Tibial nerve (tissue), 4 donors: ENCODE data around the gene SLC5A5. TPM values are rescaled to one million over a fixed set of nuclear protein-coding genes. Genes with fewer than 3 reads are reported as not detected.

Experiments used
- DNase-seq, 2 donors: peaks; one replicate each; pipeline ENCODE4 v3.0.0-alpha.2; 2019; ENCODE audit warnings: low spot score in 2 of 2
- H3K27ac ChIP-seq, 4 donors: fragments of 200-600 bp; sonication (generic) in 3 of 4; one replicate each; pipeline ENCODE4 v1.5.1; 2017 to 2019; ENCODE audit warnings: mild to moderate bottlenecking in 1 of 4
- H3K27me3 ChIP-seq, 2 donors: fragments of 200-600 bp; sonication (generic) in 1 of 2; one replicate each; pipeline versions ENCODE4 v1.5.1 to v1.6.0; 2017 to 2019
- H3K36me3 ChIP-seq, 3 donors: fragments of 200-600 bp; sonication (generic); one replicate each; pipeline ENCODE4 v1.5.1; 2018 to 2019
- H3K4me1 ChIP-seq, 4 donors: fragments of 200-600 bp; sonication (generic) in 3 of 4; one replicate each; pipeline ENCODE4 v1.5.1; 2017 to 2019
- H3K4me3 ChIP-seq, 4 donors: fragments of 200-600 bp; sonication (generic) in 3 of 4; one replicate each; pipeline ENCODE4 v1.5.1; 2017 to 2019; ENCODE audit warnings: mild to moderate bottlenecking in 1 of 4, moderate library complexity in 1 of 4
- H3K9me3 ChIP-seq, 4 donors: fragments of 200-600 bp; sonication (generic) in 3 of 4; one replicate each; pipeline ENCODE4 v1.5.1; 2017 to 2019
- CTCF ChIP-seq, 5 experiments: fragments of 200-600 bp in 3 of 5; fragments of 450-650 bp in 2 of 5; sonication (generic) in 3 of 5; IDR thresholded peaks; one replicate each; pipeline ENCODE4 v1.5.1; 2016 to 2019; ENCODE audit warnings: antibody characterized with exemption in 5 of 5, mild to moderate bottlenecking in 3 of 5, moderate library complexity in 2 of 5
- EP300 ChIP-seq, 2 donors: sonication (generic); formaldehyde crosslinking; IDR thresholded peaks; one replicate each; pipeline ENCODE4 v1.6.1; 2017; ENCODE audit warnings: antibody characterized with exemption in 2 of 2, mild to moderate bottlenecking in 1 of 2
- POLR2A ChIP-seq, 2 donors: fragments of 450-650 bp; IDR thresholded peaks; one replicate each; pipeline ENCODE4 v1.6.1; 2017; ENCODE audit warnings: antibody characterized with exemption in 2 of 2, mild to moderate bottlenecking in 2 of 2, moderate library complexity in 2 of 2
- WGBS, 2 donors: methylation state at CpG; one replicate each; pipeline ENCODE4 v1.1.5; 2018; 5-methylcytosine and 5-hydroxymethylcytosine counted together
- total RNA-seq, 4 donors: library from RNA; depleted of rRNA; stranded (reverse); fragments of >200 nt; gene quantifications; one replicate each; pipeline ENCODE4 v1.1.0, GENCODE V29; 2016

Gene SLC5A5
- total RNA-seq = not detected

GRCh38 chr19:17871878-17872250 is at the start of gene SLC5A5:
SLC5A5 (plus strand) TSS chr19:17871945; CDS start chr19:17872320, 375 bp downstream.
- Histone ChIP-seq H3K27ac (no peak within 1 kb of the TSS), H3K9me3 (no peaks in the 10 kb centered on the region), H3K4me3 (peak within 1 kb of the TSS in 1 of 4 donors; percentile 24), H3K4me1 (peaks cover 0 to 27% (median 5%) of the 10 kb centered on the region in 4 donors), H3K36me3 (no peaks in the 10 kb centered on the region), H3K27me3 (peaks cover 0 to 74% of the 10 kb centered on the region in 2 donors)
- DNase-seq = no peak
- 1 to 2% methylated on average over 18 to 23 of the region's 26 CpGs for WGBS, 2 donors
- TF ChIP-seq CTCF (IDR thresholded peaks at IDR 0.05) = no peak
- TF ChIP-seq POLR2A (IDR thresholded peaks at IDR 0.05) = no peak
- TF ChIP-seq EP300 (IDR thresholded peaks at IDR 0.05) = no peak

DNA sequence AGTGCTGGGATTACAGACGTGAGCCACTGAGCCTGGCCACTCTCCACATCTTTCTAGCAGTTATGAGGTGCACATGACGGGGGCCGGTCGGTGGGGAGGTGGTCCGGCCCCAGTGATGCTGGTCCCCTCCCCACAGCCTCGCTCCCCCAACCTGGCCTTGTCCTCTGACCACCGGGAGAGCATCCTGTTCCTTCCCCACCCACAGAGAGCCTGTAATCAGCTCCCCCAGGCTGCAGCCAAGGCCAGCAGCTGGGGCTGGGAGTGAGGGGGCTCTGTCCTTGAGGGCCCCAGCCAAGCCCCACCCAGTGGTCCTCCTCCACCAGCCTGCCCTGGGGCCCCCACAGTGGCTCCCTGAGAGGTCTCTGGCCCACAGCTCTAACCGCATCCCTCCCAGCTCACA is 47.4 kb upstream of the SLC5A5 start:
- H3K27me3 ChIP-seq = peaks cover 0 to 36% of the 10 kb centered on the region in 2 donors
- no peaks in the 10 kb centered on the region for H3K9me3 ChIP-seq
- H3K27ac ChIP-seq = no peak overlapping the region
- no peak overlapping the region for H3K4me3 ChIP-seq
- no peaks in the 10 kb centered on the region for H3K36me3 ChIP-seq
- DNase-seq = no peak
- no peaks in the 10 kb centered on the region for H3K4me1 ChIP-seq
- 42 to 64% methylated on average over 8 of the region's 8 CpGs for WGBS, 2 donors
- TF ChIP-seq EP300 (IDR thresholded peaks at IDR 0.05) = no peak
- TF ChIP-seq POLR2A (IDR thresholded peaks at IDR 0.05) = no peak
- no peak for TF ChIP-seq CTCF (IDR thresholded peaks at IDR 0.05)

GRCh38 chr19:17826508-17827056 is 45.2 kb upstream of the SLC5A5 start:
- Histone ChIP-seq H3K36me3 (peaks cover 0 to 2% (median 0%) of the 10 kb centered on the region in 3 donors), H3K27me3 (peaks cover 0 to 53% of the 10 kb centered on the region in 2 donors), H3K9me3 (no peaks in the 10 kb centered on the region), H3K4me1 (peaks cover 0 to 15% (median 0%) of the 10 kb centered on the region in 4 donors), H3K4me3 (no peak overlapping the region), H3K27ac (no peak overlapping the region)
- no peak for DNase-seq
- no peak for TF ChIP-seq POLR2A (IDR thresholded peaks at IDR 0.05)
- TF ChIP-seq EP300 (IDR thresholded peaks at IDR 0.05) = no peak
- no peak for TF ChIP-seq CTCF (IDR thresholded peaks at IDR 0.05)
- WGBS, 2 donors = 75 to 81% methylated on average over 11 to 12 of the region's 13 CpGs

- WGBS, 2 donors = 24 to 30% methylated on average over 28 to 29 of the region's 29 CpGs
- peaks cover 0 to 57% of the 10 kb centered on the region in 2 donors for H3K27me3 ChIP-seq
- peaks cover 0 to 16% (median 0%) of the 10 kb centered on the region in 4 donors for H3K4me1 ChIP-seq
- TF ChIP-seq EP300 (IDR thresholded peaks at IDR 0.05) (no peak), POLR2A (IDR thresholded peaks at IDR 0.05) (no peak), CTCF (IDR thresholded peaks at IDR 0.05) (no peak)
- DNase-seq = no peak
- no peak overlapping the region for H3K4me3 ChIP-seq
- no peaks in the 10 kb centered on the region for H3K9me3 ChIP-seq
- H3K27ac ChIP-seq = no peak overlapping the region
- peaks cover 0 to 4% (median 0%) of the 10 kb centered on the region in 3 donors for H3K36me3 ChIP-seq
These were observed 41.7 kb upstream of the SLC5A5 start for GRCh38 chr19:17829855-17830566.
